Measurements from ENCODE around the gene KANSL1.
"Not testable (repeated sequence)": the region's sequence is repeated elsewhere in the genome, so short reads cannot be mapped to it uniquely, and the experiment has no call there.

KANSL1 gene

GRCh38 chr17:46193151-46193625 is at the start of gene KANSL1:
KANSL1 (minus strand) TSS chr17:46193429; CDS start chr17:46172143, 21,286 bp downstream.
- peak; percentile 92 for DNase-seq

DNA sequence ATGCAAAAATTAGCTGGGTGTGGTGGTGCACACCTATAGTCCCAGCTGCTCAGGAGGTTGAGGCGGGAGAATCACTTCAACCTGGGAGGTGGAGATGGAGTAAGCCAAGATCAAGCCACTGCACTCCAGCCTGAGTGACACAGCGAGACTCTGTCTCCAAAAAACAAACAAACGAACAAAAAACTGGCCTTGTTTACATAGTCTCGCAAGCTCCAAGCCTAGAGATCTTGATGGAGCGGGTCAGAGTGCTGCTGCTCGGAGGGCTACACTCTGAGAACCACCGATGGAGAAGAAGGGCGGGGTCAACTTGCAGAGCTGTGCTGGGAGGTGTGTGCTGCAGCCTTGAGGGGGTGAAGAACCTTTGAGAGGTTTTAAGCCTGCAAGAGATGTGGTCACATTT is 38.1 kb upstream of the KANSL1 start:
- not testable (repeated sequence) for DNase-seq

DNA sequence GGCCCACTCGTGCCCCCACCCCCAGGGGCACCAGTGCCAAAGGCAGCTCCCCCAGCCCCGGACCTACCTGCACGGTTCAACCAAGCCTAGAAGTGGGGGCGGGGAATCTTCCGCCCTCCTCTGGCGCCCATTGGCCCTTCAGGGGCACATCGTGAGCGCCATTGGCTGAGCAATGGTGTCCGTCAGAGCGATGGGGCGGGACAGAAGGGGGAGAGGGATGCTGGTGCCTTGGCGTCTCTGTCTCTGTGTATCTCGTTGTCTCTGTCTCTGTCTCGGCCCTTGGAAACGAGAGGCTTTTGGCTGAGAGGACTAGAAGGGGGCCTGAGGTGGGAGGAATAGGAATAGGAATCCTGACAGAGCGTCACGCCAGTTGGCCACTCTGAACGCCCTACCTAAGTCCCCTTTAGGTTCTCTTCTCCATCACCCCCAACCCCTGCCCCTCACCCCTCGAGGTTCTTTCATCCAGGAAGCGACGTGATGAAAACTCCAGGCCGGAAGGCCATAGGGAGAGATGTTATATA is 32.1 kb upstream of the KANSL1 start:
- DNase-seq = peak; percentile 93

GRCh38 chr17:46224864-46225263 is 31.6 kb upstream of the KANSL1 start:
- DNase-seq = not testable (repeated sequence)

- not testable (repeated sequence) for DNase-seq
Measured at GRCh38 chr17:46223041-46223440, 29.8 kb upstream of the KANSL1 start.

DNA sequence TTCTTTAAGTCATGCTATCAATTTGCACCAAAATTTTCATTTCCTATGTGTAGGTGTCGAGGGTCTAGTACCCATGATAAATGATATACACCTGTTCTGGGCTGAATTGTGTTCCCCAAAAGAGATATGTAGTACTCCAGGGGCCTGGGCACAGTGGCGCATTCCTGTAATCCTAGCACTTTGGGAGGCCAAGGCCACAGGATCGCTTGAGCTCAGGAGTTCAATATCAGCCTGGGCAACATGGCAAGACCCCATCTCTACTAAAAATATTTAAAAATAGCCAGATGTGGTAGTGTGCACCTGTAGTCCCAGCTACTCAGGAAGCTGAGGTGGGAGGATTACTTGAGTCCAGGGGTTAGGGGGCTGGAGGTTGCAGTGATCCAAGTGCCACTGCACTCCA is 23.5 kb upstream of the KANSL1 start:
- no peak for DNase-seq

GRCh38 chr17:46212634-46213435 is 19.6 kb upstream of the KANSL1 start:
- peak; percentile 80 for DNase-seq

DNA sequence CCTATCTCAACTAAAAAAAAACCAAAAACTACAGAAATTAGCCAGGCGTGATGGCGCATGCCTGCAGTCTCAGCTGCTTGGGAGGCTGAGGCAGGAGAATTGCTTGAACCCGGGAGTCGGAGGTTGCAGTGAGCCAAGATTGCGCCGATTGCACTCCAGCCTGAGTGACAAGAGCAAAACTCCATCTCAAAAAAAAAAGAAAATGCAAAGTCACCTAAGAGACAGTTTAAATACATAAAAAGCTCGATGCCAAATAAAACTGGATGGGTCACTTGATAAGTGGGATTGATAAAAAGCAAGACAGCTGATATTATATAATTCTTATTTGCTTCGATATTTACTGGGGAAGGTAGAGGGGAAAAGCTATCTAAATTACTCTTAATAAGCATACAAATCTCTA is 15.8 kb upstream of the KANSL1 start:
- no peak for DNase-seq

DNA sequence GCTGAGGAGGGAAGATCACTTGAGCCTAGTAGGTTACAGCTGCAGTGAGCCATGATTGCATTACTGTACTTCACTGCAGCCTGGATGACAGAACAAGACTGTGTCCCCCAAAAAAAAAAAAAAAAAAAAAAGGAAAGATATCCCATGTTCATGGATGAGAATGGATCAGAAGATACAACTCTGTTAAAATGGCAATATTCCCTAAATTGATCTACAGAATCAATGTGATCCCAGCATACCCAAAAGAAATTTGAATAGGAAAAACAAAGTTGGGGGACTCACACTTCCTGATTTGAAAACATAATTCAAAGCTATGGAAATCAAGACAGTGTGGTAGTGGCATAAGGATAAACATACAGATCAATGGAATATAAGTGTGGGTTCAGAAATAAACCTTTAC is 12.7 kb upstream of the KANSL1 start:
- DNase-seq = no peak

DNA sequence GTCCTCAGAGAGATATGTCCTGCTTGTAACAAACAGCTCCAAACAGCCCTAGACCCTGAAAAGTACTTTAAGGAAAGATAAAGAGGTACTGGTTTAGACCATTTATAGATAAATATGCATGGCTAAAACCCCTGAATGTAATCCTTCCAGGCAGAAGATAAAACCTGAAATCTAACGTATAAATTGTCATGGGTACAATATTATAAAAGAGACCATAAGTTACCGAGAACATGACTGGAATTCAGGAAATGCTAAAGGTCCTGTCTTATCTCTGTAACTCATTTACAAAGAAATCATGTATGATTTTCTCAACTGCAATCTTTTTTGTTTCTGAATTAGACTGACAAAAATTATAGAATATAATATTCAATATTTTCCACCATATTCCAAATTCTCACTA is 9.2 kb upstream of the KANSL1 start:
- DNase-seq = no peak

DNA sequence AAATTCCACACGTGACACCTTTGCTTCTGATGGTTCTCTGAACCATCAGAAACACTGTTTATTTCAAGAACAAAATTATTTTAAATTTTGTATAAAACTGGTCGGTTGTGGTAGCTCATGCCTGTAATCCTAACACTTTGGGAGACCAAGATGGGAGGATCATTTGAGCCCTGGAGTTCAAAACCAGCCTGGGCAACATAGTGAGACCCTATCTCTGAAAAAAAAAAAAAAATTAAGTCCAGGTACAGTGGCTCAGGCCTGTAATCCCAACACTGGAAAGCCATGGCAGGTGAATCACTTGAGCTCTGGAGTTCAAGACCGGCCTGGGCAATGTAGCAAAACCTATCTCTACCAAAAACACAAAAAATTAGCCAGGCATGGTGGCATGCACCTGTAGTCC is 8.3 kb upstream of the KANSL1 start:
- no peak for DNase-seq

- no peak for DNase-seq
Measured at GRCh38 chr17:46200197-46200596, 7.0 kb upstream of the KANSL1 start.

GRCh38 chr17:46199379-46199778 is 6.2 kb upstream of the KANSL1 start:
- no peak for DNase-seq

DNA sequence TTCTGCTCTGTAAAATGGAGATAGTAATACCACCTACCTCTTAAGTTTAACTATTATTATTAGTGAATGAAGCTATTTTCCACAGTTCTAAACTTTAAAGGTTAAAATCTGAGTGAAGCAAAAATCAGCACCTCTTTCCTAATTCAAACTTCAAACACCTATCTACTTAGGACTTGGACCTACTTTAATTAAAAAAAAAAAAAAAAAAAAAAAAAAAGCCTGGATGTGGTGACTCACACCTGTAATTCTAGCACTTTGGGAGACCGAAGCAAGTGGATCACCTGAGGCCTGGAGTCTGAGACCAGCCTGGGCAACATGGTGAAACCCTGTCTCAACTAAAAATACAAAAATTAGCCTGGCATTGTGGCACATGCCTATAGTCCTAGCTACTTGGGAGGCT is 5.0 kb upstream of the KANSL1 start:
- DNase-seq = no peak

DNA sequence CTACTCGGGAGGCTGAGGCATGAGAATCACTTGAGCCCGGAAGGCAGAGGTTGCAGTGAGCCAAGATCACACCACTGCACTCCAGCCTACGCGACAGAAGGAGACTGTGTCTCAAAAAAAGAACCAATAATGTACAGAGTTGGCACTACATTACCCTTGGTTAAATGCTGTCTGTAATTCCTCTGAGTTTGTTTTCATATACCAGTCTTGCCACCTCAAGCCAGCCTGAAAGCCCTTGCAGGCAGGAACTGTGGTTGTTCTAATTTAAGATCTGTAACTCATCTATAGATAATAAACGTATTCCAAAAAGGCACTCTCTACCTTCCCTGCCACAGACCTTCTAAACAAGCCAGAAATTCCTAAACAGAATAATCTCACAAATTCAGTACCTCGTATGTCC is 4.3 kb upstream of the KANSL1 start:
- peak; percentile 25 for DNase-seq

GRCh38 chr17:46195939-46196716 is 2.9 kb upstream of the KANSL1 start:
- no peak for DNase-seq

- DNase-seq = no peak
Measured at GRCh38 chr17:46195217-46195855, 2.1 kb upstream of the KANSL1 start.

GRCh38 chr17:46194393-46195216 is 1.4 kb upstream of the KANSL1 start:
- DNase-seq = peak; percentile 57

- peak; percentile 96 for DNase-seq
Measured at GRCh38 chr17:46193626-46194392, 580 bp upstream of the KANSL1 start.

DNA sequence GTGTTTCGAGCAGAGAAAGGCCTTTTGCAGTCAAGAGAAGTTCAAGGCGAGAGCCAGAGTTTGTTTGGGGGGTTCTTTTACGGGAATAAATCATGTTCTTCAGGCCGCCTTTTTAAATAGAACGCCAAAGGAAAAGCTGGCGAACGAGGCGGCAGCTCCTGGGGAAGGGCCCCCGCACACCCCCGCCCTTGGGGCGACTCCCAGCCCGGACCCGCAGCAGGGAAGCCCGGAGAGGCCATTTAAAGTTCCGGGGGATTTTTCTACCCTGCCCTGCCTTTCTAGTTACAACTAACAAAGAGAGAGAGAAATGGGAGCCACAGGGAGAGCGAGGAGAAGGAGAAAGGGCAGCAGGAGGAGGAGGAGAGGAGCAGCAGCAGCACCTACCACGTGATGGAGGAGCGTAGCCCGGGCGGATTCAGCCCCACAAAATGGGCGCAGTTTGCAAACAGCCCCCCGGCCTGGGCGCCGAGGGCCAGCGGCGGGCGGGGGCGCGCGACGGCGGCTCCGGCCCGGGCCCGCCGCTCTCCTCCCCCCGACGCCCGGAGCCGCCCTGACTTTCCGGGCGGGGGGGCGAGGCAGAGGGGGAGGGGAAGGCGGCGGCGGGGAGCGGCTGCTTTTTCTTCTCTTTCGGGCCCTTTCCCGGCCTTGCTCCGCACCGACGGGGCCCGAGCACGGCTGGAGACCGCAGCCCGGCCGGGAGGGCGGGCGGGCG is 634 bp downstream of the KANSL1 start:
- peak; percentile 71 for DNase-seq

- DNase-seq = no peak
Measured at GRCh38 chr17:46192189-46192438, 1.1 kb downstream of the KANSL1 start.

Data from CD4-positive, alpha-beta T cell treated with Interleukin-6 for 4 hours (primary cell).